ENCODE measurements around the gene ADAMTS6.

The ADAMTS6 gene

GRCh38 chr5:65276178-65276890, 205.4 kb downstream of the ADAMTS6 start:
- no peak for DNase-seq (ENCODE audit: low read depth)

- DNase-seq (ENCODE audit: low read depth): no peak
Observed at GRCh38 chr5:65271906-65272305, 209.8 kb downstream of the ADAMTS6 start.

GRCh38 chr5:65268525-65268924, 213.2 kb downstream of the ADAMTS6 start:
- no peak for DNase-seq (ENCODE audit: low read depth)

GRCh38 chr5:65264420-65264819, 217.3 kb downstream of the ADAMTS6 start:
- DNase-seq (ENCODE audit: low read depth): no peak

GRCh38 chr5:65263321-65263720, 218.4 kb downstream of the ADAMTS6 start:
- DNase-seq (ENCODE audit: low read depth): peak; percentile 23

GRCh38 chr5:65262649-65263059, 219.1 kb downstream of the ADAMTS6 start:
- DNase-seq (ENCODE audit: low read depth): peak; percentile 95

- DNase-seq (ENCODE audit: low read depth): peak; percentile 28
Observed at GRCh38 chr5:65262096-65262495, 219.6 kb downstream of the ADAMTS6 start.

- peak; percentile 8 for DNase-seq (ENCODE audit: low read depth)
Observed at GRCh38 chr5:65261499-65261898, 220.2 kb downstream of the ADAMTS6 start.

- DNase-seq (ENCODE audit: low read depth): peak; percentile 53
Observed at GRCh38 chr5:65255294-65255693, 226.4 kb downstream of the ADAMTS6 start.

- no peak for DNase-seq (ENCODE audit: low read depth)
Observed at GRCh38 chr5:65252977-65253376, 228.7 kb downstream of the ADAMTS6 start.

GRCh38 chr5:65248896-65249295, 232.8 kb downstream of the ADAMTS6 start:
- DNase-seq (ENCODE audit: low read depth): no peak

- DNase-seq (ENCODE audit: low read depth): no peak
Observed at GRCh38 chr5:65247594-65247993, 234.1 kb downstream of the ADAMTS6 start.

GRCh38 chr5:65246741-65247140, 235.0 kb downstream of the ADAMTS6 start:
- DNase-seq (ENCODE audit: low read depth): no peak

GRCh38 chr5:65244031-65244430, 237.7 kb downstream of the ADAMTS6 start:
- no peak for DNase-seq (ENCODE audit: low read depth)

- no peak for DNase-seq (ENCODE audit: low read depth)
Observed at GRCh38 chr5:65243161-65243560, 238.6 kb downstream of the ADAMTS6 start.

- no peak for DNase-seq (ENCODE audit: low read depth)
Observed at GRCh38 chr5:65229841-65230240, 251.9 kb downstream of the ADAMTS6 start.

GRCh38 chr5:65213921-65214525, 267.7 kb downstream of the ADAMTS6 start:
- DNase-seq (ENCODE audit: low read depth): peak; percentile 44

GRCh38 chr5:65209341-65209740, 272.4 kb downstream of the ADAMTS6 start:
- peak; percentile 96 for DNase-seq (ENCODE audit: low read depth)

- DNase-seq (ENCODE audit: low read depth): peak; percentile 42
Observed at GRCh38 chr5:65204966-65205365, 276.8 kb downstream of the ADAMTS6 start.

GRCh38 chr5:65203746-65204145, 278.0 kb downstream of the ADAMTS6 start:
- peak; percentile 95 for DNase-seq (ENCODE audit: low read depth)

GRCh38 chr5:65199993-65200675, 281.6 kb downstream of the ADAMTS6 start:
- peak; percentile 81 for DNase-seq (ENCODE audit: low read depth)

- DNase-seq (ENCODE audit: low read depth): peak; percentile 99
Observed at GRCh38 chr5:65198456-65199120, 283.1 kb downstream of the ADAMTS6 start.
